ENCODE data around the gene PBLD. TPM values are rescaled to one million over a fixed set of nuclear protein-coding genes. Genes with fewer than 3 reads are reported as not detected.

PBLD gene
- total and polyA plus RNA-seq, 9 of the 15 experiments (the other 6 are each of a cell fraction or from before 2014, with no cell fraction given) = 1.2 to 4.3 (median 2.5) TPM

DNA sequence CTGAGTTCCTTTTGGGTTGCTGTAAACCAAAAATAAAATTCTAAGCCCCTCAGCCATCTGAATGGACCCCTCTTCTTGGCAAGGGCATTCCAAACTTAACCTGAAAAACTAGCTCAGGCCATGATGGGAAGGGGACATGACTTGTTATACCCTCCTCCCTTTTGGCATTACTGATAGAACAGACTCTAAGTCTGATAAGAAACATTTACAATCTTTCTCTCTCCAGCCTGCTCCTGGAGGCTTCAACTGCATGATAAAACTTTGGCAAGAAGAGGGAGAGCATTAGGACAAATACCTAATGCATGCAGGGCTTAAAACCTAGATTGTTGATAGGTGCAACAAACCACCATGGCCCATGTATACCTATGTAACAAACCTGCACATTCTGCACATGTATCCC lies 59.9 kb downstream of the PBLD start (continued):
- TF ChIP-seq, protein P1, sequence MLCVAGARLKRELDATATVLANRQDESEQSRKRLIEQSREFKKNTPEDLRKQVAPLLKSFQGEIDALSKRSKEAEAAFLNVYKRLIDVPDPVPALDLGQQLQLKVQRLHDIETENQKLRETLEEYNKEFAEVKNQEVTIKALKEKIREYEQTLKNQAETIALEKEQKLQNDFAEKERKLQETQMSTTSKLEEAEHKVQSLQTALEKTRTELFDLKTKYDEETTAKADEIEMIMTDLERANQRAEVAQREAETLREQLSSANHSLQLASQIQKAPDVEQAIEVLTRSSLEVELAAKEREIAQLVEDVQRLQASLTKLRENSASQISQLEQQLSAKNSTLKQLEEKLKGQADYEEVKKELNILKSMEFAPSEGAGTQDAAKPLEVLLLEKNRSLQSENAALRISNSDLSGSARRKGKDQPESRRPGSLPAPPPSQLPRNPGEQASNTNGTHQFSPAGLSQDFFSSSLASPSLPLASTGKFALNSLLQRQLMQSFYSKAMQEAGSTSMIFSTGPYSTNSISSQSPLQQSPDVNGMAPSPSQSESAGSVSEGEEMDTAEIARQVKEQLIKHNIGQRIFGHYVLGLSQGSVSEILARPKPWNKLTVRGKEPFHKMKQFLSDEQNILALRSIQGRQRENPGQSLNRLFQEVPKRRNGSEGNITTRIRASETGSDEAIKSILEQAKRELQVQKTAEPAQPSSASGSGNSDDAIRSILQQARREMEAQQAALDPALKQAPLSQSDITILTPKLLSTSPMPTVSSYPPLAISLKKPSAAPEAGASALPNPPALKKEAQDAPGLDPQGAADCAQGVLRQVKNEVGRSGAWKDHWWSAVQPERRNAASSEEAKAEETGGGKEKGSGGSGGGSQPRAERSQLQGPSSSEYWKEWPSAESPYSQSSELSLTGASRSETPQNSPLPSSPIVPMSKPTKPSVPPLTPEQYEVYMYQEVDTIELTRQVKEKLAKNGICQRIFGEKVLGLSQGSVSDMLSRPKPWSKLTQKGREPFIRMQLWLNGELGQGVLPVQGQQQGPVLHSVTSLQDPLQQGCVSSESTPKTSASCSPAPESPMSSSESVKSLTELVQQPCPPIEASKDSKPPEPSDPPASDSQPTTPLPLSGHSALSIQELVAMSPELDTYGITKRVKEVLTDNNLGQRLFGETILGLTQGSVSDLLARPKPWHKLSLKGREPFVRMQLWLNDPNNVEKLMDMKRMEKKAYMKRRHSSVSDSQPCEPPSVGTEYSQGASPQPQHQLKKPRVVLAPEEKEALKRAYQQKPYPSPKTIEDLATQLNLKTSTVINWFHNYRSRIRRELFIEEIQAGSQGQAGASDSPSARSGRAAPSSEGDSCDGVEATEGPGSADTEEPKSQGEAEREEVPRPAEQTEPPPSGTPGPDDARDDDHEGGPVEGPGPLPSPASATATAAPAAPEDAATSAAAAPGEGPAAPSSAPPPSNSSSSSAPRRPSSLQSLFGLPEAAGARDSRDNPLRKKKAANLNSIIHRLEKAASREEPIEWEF (CRISPR knock-in tag; IDR thresholded peaks at IDR 0.05) = 0 out of 2 replicates have a peak, but pooled peaks have one; percentile 26
- TF ChIP-seq FOXK2 (conservative IDR thresholded peaks at IDR 0.05 in 1 of 2, IDR thresholded peaks at IDR 0.05 in 1 of 2; ENCODE audit: low read depth in 2 of 2) (no peak), PML (IDR thresholded peaks at IDR 0.05; ENCODE audit: low read length) (peak; percentile 80), PHB (CRISPR knock-in tag; IDR thresholded peaks at IDR 0.05) (no peak), ZNF23 (CRISPR knock-in tag; IDR thresholded peaks at IDR 0.05) (no peak), ESRRA (IDR thresholded peaks at IDR 0.05; ENCODE audit: borderline replicate concordance, low read depth) (no peak), PTBP1 (IDR thresholded peaks at IDR 0.05; ENCODE audit: low read depth, low read length) (no peak), CC2D1A (IDR thresholded peaks at IDR 0.05) (peak; percentile 58; the same call in 1 of the 2 replicates), MTA2 (IDR thresholded peaks at IDR 0.05; ENCODE audit: low read depth) (peak; percentile 83), SOX6 (IDR thresholded peaks at IDR 0.05) (peak; percentile 69; the same call in 1 of the 2 replicates)
- TF ChIP-seq, protein P2, sequence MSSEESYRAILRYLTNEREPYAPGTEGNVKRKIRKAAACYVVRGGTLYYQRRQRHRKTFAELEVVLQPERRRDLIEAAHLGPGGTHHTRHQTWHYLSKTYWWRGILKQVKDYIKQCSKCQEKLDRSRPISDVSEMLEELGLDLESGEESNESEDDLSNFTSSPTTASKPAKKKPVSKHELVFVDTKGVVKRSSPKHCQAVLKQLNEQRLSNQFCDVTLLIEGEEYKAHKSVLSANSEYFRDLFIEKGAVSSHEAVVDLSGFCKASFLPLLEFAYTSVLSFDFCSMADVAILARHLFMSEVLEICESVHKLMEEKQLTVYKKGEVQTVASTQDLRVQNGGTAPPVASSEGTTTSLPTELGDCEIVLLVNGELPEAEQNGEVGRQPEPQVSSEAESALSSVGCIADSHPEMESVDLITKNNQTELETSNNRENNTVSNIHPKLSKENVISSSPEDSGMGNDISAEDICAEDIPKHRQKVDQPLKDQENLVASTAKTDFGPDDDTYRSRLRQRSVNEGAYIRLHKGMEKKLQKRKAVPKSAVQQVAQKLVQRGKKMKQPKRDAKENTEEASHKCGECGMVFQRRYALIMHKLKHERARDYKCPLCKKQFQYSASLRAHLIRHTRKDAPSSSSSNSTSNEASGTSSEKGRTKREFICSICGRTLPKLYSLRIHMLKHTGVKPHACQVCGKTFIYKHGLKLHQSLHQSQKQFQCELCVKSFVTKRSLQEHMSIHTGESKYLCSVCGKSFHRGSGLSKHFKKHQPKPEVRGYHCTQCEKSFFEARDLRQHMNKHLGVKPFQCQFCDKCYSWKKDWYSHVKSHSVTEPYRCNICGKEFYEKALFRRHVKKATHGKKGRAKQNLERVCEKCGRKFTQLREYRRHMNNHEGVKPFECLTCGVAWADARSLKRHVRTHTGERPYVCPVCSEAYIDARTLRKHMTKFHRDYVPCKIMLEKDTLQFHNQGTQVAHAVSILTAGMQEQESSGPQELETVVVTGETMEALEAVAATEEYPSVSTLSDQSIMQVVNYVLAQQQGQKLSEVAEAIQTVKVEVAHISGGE (CRISPR knock-in tag; IDR thresholded peaks at IDR 0.05) = 0 out of 6 replicates have a peak, but pooled peaks of 1 of the 3 experiments have one; percentile 35
